IMR-90 (cell line): ENCODE results near the gene SRPRB.

ENCODE experiments used
- CEBPB ChIP-seq: IDR thresholded peaks from 2 replicates; pipeline ENCODE4 v1.6.1; 2012; ENCODE audit warnings: low read depth, low read length, improper control_type of control experiment
- CTCF ChIP-seq: conservative IDR thresholded peaks from 2 replicates; pipeline ENCODE4 v1.5.1; 2012; ENCODE audit warnings: mild to moderate bottlenecking, low read depth, low read length, improper control_type of control experiment
- FOS ChIP-seq: fragments of 150-350 bp; IDR thresholded peaks from 2 replicates; pipeline ENCODE4 v1.6.1; 2016; ENCODE audit warnings: low read depth, low read length
- POLR2A ChIP-seq: IDR thresholded peaks from 2 replicates; pipeline ENCODE4 v1.6.1; 2012; ENCODE audit warnings: mild to moderate bottlenecking, low read depth, low read length
- SMC3 ChIP-seq: fragments of 150-350 bp; IDR thresholded peaks from 2 replicates; pipeline ENCODE4 v1.6.1; 2016; ENCODE audit warnings: low read depth, mild to moderate bottlenecking, antibody characterized with exemption, low read length, moderate library complexity
- TF ChIP-seq, protein P1 (sequence below): fragments of 150-350 bp; IDR thresholded peaks from 2 replicates; pipeline ENCODE4 v1.6.1; 2017; ENCODE audit warnings: mild to moderate bottlenecking, antibody characterized with exemption, low read length, low read depth

DNA sequence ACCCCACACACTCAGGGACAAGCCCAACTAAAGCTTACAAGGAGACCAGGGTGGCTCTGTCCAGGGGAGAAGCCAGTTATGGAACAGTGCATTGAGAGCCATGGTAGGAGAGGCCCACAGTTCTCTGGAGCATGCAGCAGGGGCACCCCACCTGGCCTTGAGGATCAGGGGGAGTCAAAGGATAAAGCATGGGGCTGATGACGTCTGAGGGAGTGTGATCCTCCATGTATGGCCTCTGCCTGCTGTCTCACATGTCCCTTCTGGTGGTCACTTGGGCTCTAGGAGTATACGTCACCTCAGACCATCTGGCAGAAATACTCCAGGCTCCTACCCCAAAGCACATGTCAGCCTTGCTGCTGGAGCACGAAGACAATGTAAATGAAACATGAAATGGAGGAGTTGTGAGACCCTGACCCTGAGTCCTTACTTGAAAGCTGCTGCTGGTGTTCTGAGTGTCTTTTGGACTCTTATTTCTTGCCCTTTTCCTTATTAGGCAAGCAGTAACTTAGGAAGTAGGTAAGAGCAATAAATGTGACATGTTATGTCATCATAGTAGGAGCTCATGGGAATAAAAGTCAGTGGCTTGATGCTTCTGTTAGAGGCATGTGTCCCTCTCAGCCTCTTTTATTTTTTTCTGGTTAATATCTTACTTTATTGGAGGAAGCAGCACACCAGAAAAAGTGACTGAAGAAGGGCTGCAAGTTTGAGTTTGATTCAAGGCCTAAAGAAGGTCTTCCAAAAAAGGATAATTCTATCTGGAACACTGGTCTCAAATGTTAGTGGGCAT lies 15.5 kb downstream of the SRPRB start:
- TF ChIP-seq CTCF (no peak), SMC3 (no peak), POLR2A (no peak), CEBPB (no peak), FOS (no peak)
- TF ChIP-seq, protein P1, sequence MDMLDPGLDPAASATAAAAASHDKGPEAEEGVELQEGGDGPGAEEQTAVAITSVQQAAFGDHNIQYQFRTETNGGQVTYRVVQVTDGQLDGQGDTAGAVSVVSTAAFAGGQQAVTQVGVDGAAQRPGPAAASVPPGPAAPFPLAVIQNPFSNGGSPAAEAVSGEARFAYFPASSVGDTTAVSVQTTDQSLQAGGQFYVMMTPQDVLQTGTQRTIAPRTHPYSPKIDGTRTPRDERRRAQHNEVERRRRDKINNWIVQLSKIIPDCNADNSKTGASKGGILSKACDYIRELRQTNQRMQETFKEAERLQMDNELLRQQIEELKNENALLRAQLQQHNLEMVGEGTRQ: no peak
